HepG2 (cell line): Measurements from ENCODE around the gene RAB34. TPM values are rescaled to one million over a fixed set of nuclear protein-coding genes. Genes with fewer than 3 reads are reported as not detected.

Source experiments
- DNMT1 ChIP-seq: sonication (generic); formaldehyde crosslinking; IDR thresholded peaks from 2 replicates; pipeline ENCODE4 v1.5.1; 2020; ENCODE audit warnings: mild to moderate bottlenecking, missing genetic modification reagents
- GPN1 ChIP-seq: sonication (generic); formaldehyde crosslinking; IDR thresholded peaks from 2 replicates; pipeline ENCODE4 v1.5.1; 2020; ENCODE audit warnings: missing genetic modification reagents, borderline replicate concordance
- RARA ChIP-seq: IDR thresholded peaks from 2 replicates; pipeline ENCODE4 v1.6.1; 2016; ENCODE audit warnings: missing genetic modification reagents, missing compliant biosample characterization
- RNF219 ChIP-seq: sonication (generic); formaldehyde crosslinking; IDR thresholded peaks from 2 replicates; pipeline ENCODE4 v1.5.0; 2020; ENCODE audit warnings: mild to moderate bottlenecking, missing genetic modification reagents
- SALL2 ChIP-seq: sonication (generic); formaldehyde crosslinking; IDR thresholded peaks from 2 replicates; pipeline ENCODE4 v1.8.1; 2023; ENCODE audit warnings: mild to moderate bottlenecking, missing genetic modification reagents, inconsistent platforms
- SMAD1 ChIP-seq: sonication (generic); formaldehyde crosslinking; IDR thresholded peaks from 2 replicates; pipeline ENCODE4 v1.4.0; 2020; ENCODE audit warnings: missing genetic modification reagents, low read depth, mild to moderate bottlenecking, borderline replicate concordance
- SRY ChIP-seq: sonication (generic); formaldehyde crosslinking; IDR thresholded peaks from 2 replicates; pipeline ENCODE4 v1.8.0; 2022; ENCODE audit warnings: mild to moderate bottlenecking, missing genetic modification reagents
- TEAD3 ChIP-seq: optimal IDR thresholded peaks from 2 replicates; pipeline ENCODE3; 2016; ENCODE audit warnings: borderline replicate concordance
- THAP11 ChIP-seq: IDR thresholded peaks from 2 replicates; pipeline ENCODE4 v1.6.1; 2016; ENCODE audit warnings: missing biosample characterization, missing genetic modification reagents
- THAP7 ChIP-seq: sonication (generic); formaldehyde crosslinking; IDR thresholded peaks from 2 replicates; pipeline ENCODE4 v1.8.1; 2023; ENCODE audit warnings: mild to moderate bottlenecking, missing genetic modification reagents
- USF2 ChIP-seq, 2 experiments: sonication (generic) in 1 of 2; formaldehyde crosslinking in 1 of 2; IDR thresholded peaks; 2 replicates each; pipeline versions ENCODE4 v1.5.1 to v1.6.1; 2011 to 2020; ENCODE audit warnings: borderline replicate concordance in 1 of 2, low read depth in 1 of 2, low read length in 1 of 2, mild to moderate bottlenecking in 1 of 2, missing genetic modification reagents in 1 of 2, moderate library complexity in 1 of 2
- XBP1 ChIP-seq: sonication (generic); formaldehyde crosslinking; IDR thresholded peaks from 2 replicates; pipeline ENCODE4 v1.5.0; 2020; ENCODE audit warnings: missing genetic modification reagents
- ZNF292 ChIP-seq: sonication (generic); formaldehyde crosslinking; IDR thresholded peaks from 2 replicates; pipeline ENCODE4 v1.8.1; 2022; ENCODE audit warnings: mild to moderate bottlenecking, low read depth, missing genetic modification reagents, borderline replicate concordance
- ZNF547 ChIP-seq: sonication (generic); formaldehyde crosslinking; IDR thresholded peaks from 2 replicates; pipeline ENCODE4 v1.5.1; 2020; ENCODE audit warnings: mild to moderate bottlenecking, missing genetic modification reagents
- ZNF589 ChIP-seq: sonication (generic); formaldehyde crosslinking; conservative IDR thresholded peaks from 2 replicates; pipeline ENCODE4 v1.8.0; 2022; ENCODE audit warnings: mild to moderate bottlenecking, moderate library complexity, missing genetic modification reagents
- ZNF598 ChIP-seq: sonication (generic); formaldehyde crosslinking; IDR thresholded peaks from 2 replicates; pipeline ENCODE4 v1.5.1; 2020; ENCODE audit warnings: mild to moderate bottlenecking, missing genetic modification reagents, borderline replicate concordance
- ZNF720 ChIP-seq: sonication (generic); formaldehyde crosslinking; IDR thresholded peaks from 2 replicates; pipeline ENCODE4 v1.4.0; 2020; ENCODE audit warnings: missing genetic modification reagents
- polyA plus RNA-seq, 8 experiments: library from polyadenylated mRNA; depleted of rRNA in 3 of 8; stranded (reverse) in 7 of 8; unstranded in 1 of 8; fragments of >200 nt; fragmentation: Illumina TruSeq in 4 of 8; extraction: Trizol in 4 of 8; gene quantifications; 2 replicates each; pipeline versions ENCODE4 v1.2.1 to v1.2.3, GENCODE V29; 2011 to 2016; ENCODE audit warnings: low read depth in 4 of 8, missing spikeins in 1 of 8, mixed read lengths in 1 of 8; ENCODE audit not compliant: insufficient read depth in 1 of 8
- total RNA-seq, 5 experiments: library from RNA; depleted of rRNA; stranded (reverse); fragments of >200 nt; fragmentation: Illumina TruSeq; extraction: Trizol; gene quantifications; 2 replicates each; pipeline ENCODE4 v1.2.3, GENCODE V29; 2016; ENCODE audit warnings: low read depth in 1 of 5
- TF ChIP-seq, protein P1 (sequence below): fragments of 450-650 bp; IDR thresholded peaks from 2 replicates; pipeline ENCODE4 v1.6.1; 2017; ENCODE audit warnings: mild to moderate bottlenecking
- TF ChIP-seq, protein P2 (sequence below): sonication (generic); formaldehyde crosslinking; IDR thresholded peaks from 2 replicates; pipeline ENCODE4 v1.5.0; 2020; ENCODE audit warnings: mild to moderate bottlenecking, missing genetic modification reagents, borderline replicate concordance

RAB34 gene
- total and polyA plus RNA-seq, 2 of the 13 experiments (the other 11 are each of a cell fraction or from before 2014, with no cell fraction given) = 0.49 TPM; not detected in 1

GRCh38 chr17:28744972-28745785 lies 27.5 kb upstream of the RAB34 start (continued):
- TF ChIP-seq TEAD3 (no peak), SRY (no peak), SALL2 (no peak), USF2 (IDR thresholded peaks at IDR 0.05; ENCODE audit: low read depth, low read length) (no peak), USF2 (CRISPR knock-in tag; IDR thresholded peaks at IDR 0.05; ENCODE audit: borderline replicate concordance) (no peak), ZNF598 (no peak; the same call in 1 of the 2 replicates), THAP7 (CRISPR knock-in tag) (no peak), RARA (CRISPR knock-in tag) (peak; percentile 65), ZNF589 (CRISPR knock-in tag) (no peak), ZNF547 (no peak), ZNF720 (CRISPR knock-in tag) (no peak), DNMT1 (no peak), THAP11 (peak; percentile 54; the same call in 1 of the 2 replicates), SMAD1 (no peak), XBP1 (CRISPR knock-in tag) (no peak), GPN1 (CRISPR knock-in tag) (no peak), ZNF292 (CRISPR knock-in tag) (peak; percentile 73), RNF219 (CRISPR knock-in tag) (no peak)
- TF ChIP-seq, protein P1, sequence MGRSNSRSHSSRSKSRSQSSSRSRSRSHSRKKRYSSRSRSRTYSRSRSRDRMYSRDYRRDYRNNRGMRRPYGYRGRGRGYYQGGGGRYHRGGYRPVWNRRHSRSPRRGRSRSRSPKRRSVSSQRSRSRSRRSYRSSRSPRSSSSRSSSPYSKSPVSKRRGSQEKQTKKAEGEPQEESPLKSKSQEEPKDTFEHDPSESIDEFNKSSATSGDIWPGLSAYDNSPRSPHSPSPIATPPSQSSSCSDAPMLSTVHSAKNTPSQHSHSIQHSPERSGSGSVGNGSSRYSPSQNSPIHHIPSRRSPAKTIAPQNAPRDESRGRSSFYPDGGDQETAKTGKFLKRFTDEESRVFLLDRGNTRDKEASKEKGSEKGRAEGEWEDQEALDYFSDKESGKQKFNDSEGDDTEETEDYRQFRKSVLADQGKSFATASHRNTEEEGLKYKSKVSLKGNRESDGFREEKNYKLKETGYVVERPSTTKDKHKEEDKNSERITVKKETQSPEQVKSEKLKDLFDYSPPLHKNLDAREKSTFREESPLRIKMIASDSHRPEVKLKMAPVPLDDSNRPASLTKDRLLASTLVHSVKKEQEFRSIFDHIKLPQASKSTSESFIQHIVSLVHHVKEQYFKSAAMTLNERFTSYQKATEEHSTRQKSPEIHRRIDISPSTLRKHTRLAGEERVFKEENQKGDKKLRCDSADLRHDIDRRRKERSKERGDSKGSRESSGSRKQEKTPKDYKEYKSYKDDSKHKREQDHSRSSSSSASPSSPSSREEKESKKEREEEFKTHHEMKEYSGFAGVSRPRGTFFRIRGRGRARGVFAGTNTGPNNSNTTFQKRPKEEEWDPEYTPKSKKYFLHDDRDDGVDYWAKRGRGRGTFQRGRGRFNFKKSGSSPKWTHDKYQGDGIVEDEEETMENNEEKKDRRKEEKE = no peak
- TF ChIP-seq, protein P2, sequence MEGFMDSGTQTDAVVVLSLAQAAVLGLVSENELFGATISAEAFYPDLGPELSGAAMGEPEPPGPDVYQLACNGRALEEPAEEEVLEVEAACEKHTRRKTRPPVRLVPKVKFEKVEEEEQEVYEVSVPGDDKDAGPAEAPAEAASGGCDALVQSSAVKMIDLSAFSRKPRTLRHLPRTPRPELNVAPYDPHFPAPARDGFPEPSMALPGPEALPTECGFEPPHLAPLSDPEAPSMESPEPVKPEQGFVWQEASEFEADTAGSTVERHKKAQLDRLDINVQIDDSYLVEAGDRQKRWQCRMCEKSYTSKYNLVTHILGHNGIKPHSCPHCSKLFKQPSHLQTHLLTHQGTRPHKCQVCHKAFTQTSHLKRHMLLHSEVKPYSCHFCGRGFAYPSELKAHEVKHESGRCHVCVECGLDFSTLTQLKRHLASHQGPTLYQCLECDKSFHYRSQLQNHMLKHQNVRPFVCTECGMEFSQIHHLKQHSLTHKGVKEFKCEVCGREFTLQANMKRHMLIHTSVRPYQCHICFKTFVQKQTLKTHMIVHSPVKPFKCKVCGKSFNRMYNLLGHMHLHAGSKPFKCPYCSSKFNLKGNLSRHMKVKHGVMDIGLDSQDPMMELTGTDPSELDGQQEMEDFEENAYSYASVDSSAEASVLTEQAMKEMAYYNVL (CRISPR knock-in tag) = peak; percentile 31; the same call in 1 of the 2 replicates
